Smooth muscle cell of the brain vasculature (primary cell): ENCODE results near the gene PCDHGB5.
"Not testable (repeated sequence)": the region's sequence is repeated elsewhere in the genome, so short reads cannot be mapped to it uniquely, and the experiment has no call there.

Source experiments
- DNase-seq: peaks from one replicate; pipeline ENCODE4 v3.0.0-alpha.2; 2012; ENCODE audit warnings: low read depth, low spot score

The PCDHGB5 gene

DNA sequence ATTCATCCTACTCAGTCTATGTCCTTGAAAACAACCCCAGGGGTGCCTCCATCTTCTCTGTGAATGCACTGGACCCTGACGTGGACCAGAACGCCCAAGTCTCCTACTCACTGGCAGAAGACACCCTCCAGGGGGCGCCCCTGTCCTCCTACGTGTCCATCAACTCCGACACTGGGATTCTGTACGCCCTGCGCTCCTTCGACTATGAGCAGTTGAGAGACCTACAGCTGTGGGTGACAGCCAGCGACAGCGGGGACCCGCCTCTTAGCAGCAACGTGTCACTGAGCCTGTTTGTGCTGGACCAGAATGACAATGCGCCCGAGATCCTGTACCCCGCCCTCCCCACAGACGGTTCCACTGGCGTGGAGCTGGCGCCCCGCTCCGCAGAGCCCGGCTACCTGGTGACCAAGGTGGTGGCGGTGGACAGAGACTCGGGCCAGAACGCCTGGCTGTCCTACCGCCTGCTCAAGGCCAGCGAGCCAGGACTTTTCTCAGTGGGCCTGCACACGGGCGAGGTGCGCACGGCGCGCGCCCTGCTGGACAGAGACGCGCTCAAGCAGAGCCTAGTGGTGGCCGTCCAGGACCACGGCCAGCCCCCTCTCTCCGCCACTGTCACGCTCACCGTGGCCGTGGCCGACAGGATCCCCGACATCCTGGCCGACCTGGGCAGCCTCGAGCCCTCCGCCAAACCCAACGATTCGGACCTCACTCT is 22.1 kb upstream of the PCDHGB5 start:
- not testable (repeated sequence) for DNase-seq

DNA sequence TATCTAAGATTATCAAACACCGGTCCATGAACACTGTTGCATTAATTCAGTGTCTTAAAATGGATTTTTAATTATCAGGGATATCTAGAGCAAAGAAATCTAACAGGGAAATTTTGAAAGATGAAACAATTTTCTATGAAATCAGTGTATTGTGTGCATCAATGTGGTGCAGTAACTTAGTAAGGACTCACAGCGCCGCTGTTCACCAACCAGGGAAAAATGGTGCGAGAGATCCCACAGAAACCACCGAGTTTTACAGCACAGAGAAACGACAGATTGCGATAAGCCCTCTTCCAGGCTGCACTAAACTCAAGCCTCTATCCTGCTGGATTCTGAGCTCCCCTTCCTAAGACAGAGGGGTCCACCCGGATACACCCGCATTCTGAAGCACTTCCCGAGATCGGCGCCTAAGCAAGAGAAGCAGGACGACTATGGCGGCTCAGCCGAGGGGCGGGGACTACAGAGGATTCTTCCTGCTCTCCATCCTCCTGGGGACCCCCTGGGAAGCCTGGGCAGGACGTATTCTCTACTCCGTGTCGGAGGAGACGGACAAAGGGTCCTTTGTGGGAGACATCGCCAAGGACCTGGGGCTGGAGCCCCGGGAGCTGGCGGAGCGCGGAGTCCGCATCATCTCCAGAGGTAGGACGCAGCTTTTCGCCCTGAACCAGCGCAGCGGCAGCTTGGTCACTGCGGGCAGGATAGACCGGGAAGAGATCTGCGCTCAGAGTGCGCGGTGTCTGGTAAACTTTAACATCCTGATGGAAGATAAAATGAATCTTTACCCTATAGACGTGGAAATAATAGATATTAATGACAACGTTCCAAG is 15.1 kb upstream of the PCDHGB5 start, which contains the start of gene PCDHGA7:
Gene PCDHGA7 (plus strand): TSS at position 274 of the 826 bp plus-strand sequence. CDS start 158 bp downstream, at position 432.
- DNase-seq, result no peak

DNA sequence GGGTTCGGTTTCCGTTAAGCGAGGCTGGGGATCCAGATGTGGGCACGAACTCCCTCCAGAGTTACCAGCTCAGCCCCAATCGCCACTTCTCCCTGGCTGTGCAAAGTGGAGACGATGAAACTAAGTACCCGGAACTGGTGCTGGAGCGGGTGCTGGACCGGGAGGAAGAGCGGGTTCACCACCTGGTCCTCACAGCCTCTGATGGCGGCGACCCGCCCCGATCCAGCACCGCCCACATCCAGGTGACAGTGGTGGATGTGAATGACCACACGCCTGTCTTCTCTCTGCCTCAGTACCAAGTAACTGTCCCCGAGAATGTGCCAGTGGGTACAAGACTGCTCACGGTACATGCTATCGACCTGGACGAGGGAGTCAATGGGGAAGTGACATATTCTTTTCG is 14.4 kb upstream of the PCDHGB5 start:
- no peak for DNase-seq

DNA sequence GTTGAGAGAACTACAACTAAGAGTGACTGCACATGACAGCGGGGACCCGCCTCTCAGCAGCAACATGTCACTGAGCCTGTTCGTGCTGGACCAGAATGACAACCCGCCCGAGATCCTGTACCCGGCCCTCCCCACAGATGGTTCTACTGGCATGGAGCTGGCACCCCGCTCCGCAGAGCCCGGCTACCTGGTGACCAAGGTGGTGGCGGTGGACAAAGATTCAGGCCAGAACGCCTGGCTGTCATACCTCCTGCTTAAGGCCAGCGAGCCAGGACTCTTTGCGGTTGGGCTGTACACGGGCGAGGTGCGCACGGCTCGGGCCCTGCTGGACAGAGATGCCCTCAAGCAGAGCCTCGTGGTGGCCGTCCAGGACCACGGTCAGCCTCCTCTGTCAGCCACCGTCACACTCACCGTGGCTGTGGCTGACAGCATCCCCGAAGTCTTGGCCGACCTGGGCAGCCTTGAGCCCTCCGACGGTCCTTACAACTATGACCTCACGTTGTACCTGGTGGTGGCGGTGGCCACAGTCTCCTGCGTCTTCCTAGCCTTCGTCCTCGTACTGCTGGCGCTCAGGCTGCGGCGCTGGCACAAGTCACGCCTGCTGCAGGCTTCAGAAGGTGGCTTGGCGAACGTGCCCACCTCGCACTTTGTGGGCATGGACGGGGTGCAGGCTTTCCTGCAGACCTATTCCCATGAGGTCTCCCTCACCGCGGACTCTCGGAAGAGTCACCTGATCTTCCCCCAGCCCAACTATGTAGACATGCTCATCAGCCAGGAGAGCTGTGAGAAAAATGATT is 13.1 kb upstream of the PCDHGB5 start:
- no peak for DNase-seq

DNA sequence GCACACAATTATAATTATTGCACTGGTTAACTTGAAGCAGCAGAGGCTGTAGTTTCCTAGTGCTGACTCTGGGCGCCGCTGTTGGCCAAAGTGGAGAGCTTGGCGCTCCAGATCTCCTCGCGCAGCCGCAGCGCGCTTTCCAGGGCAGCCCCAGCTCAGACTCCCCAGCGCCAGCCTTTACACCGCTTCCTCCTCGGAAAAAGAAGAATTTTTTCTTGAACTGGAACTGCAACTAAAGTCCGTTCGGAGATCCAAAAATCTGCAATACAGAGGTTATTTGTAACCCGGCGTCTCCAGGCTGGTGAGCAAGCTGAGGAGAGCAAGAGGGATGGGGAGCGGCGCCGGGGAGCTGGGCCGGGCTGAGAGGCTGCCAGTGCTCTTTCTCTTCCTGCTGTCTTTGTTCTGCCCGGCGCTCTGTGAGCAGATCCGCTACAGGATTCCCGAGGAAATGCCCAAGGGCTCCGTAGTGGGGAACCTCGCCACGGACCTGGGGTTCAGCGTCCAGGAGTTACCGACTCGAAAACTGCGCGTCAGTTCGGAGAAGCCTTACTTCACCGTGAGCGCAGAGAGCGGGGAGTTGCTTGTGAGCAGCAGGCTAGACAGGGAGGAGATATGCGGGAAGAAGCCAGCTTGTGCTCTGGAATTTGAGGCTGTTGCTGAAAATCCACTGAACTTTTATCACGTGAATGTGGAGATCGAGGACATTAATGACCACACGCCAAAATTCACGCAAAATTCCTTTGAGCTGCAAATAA is 10.0 kb upstream of the PCDHGB5 start, which contains the start of gene PCDHGB4:
Gene PCDHGB4 (plus strand): TSS at position 142 of the 755 bp plus-strand sequence. CDS start 187 bp downstream, at position 329.
- DNase-seq, result not testable (repeated sequence)

DNA sequence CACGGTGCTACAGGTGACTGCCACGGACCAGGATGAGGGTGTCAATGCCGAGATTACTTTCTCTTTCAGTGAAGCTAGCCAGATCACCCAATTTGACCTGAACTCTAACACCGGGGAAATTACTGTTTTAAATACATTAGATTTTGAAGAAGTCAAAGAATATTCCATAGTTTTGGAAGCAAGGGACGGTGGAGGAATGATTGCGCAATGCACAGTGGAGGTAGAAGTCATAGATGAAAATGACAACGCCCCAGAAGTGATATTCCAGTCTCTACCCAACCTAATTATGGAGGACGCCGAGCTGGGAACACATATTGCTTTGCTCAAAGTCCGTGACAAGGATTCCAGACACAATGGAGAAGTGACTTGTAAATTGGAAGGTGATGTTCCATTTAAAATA is 9.1 kb upstream of the PCDHGB5 start:
- DNase-seq, result no peak

DNA sequence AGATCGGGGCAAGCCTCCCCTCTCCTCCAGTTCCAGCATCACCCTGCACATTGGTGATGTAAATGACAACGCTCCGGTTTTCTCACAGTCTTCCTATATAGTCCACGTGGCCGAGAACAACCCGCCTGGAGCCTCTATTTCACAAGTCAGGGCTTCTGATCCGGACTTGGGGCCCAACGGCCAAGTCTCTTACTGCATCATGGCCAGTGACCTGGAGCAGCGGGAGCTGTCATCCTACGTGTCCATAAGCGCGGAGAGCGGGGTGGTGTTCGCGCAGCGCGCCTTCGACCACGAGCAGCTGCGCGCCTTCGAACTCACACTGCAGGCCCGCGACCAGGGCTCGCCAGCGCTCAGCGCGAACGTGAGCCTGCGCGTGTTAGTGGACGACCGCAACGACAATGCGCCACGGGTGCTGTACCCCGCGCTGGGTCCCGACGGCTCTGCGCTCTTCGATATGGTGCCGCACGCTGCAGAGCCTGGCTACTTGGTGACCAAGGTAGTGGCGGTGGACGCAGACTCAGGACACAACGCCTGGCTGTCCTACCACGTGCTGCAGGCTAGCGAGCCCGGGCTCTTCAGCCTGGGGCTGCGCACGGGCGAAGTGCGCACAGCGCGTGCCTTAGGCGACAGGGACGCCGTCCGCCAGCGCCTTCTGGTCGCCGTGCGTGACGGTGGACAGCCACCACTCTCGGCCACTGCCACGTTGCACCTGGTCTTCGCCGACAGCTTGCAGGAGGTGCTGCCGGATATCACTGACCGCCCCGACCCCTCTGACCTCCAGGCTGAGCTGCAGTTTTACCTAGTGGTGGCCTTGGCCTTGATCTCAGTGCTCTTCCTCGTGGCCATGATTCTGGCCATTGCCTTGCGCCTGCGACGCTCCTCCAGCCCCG is 8.3 kb upstream of the PCDHGB5 start:
- DNase-seq, result no peak

DNA sequence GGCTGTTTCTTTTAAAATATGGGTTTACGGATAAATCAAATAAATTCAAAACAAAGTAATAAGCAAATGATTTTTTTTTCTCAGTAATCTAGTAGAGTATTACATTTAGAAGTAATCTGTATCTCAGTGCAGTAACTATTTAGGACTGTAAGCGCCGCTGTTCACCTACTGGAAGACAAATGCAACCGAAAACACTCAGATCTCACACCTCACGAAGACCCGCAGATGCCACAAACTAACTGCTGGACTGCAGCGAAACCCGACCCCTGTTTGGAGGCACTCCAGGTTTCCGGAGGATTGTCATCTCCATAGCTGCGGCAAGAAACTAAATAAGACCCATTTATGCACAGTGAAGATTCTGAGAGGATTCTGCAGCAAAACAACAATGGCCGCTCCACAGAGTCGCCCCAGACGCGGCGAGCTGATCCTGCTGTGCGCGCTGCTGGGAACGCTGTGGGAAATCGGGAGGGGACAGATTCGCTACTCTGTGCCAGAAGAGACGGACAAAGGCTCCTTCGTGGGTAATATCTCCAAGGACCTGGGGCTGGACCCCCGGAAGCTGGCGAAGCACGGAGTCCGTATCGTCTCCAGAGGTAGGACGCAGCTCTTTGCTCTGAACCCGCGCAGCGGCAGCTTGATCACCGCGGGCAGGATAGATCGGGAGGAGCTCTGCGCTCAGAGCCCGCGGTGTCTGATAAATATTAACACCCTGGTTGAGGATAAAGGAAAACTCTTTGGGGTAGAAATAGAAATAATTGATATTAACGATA is 5.1 kb upstream of the PCDHGB5 start, which contains the start of gene PCDHGA8:
Gene PCDHGA8 (plus strand): TSS at position 205 of the 770 bp plus-strand sequence. CDS start 181 bp downstream, at position 386.
- DNase-seq, result no peak

DNA sequence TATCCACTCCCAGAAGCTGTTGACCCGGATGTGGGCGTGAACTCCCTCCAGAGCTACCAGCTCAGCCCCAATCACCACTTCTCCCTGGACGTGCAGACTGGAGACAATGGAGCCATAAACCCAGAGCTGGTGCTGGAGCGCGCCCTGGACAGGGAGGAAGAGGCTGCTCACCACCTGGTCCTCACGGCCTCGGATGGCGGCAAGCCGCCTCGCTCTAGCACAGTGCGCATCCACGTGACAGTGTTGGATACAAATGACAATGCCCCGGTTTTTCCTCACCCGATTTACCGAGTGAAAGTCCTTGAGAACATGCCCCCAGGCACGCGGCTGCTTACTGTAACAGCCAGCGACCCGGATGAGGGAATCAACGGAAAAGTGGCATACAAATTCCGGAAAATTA is 4.5 kb upstream of the PCDHGB5 start:
- no peak for DNase-seq

DNA sequence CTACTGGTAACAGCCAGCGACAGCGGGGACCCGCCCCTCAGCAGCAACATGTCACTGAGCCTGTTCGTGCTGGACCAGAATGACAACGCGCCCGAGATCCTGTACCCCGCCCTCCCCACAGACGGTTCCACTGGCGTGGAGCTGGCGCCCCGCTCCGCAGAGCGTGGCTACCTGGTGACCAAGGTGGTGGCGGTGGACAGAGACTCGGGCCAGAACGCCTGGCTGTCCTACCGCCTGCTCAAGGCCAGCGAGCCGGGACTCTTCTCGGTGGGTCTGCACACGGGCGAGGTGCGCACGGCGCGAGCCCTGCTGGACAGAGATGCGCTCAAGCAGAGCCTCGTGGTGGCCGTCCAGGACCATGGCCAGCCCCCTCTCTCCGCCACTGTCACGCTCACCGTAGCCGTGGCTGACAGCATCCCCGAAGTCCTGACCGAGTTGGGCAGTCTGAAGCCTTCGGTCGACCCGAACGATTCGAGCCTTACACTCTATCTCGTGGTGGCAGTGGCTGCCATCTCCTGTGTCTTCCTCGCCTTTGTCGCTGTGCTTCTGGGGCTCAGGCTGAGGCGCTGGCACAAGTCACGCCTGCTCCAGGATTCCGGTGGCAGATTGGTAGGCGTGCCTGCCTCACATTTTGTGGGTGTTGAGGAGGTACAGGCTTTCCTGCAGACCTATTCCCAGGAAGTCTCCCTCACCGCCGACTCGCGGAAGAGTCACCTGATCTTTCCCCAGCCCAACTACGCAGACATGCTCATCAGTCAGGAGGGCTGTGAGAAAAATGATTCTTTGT is 3.2 kb upstream of the PCDHGB5 start:
- DNase-seq, result not testable (repeated sequence)

DNA sequence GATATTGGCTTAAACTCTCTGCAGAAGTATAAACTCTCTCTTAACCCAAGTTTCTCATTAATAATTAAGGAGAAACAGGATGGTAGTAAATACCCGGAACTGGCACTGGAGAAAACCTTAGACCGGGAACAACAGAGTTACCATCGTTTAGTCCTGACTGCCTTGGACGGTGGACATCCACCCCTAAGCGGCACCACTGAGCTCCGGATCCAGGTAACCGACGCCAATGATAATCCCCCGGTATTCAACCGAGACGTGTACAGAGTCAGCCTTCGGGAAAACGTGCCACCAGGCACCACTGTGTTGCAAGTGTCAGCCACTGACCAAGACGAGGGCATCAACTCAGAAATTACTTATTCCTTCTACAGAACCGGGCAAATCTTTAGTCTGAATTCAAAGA is 861 bp downstream of the PCDHGB5 start:
- DNase-seq, result no peak

DNA sequence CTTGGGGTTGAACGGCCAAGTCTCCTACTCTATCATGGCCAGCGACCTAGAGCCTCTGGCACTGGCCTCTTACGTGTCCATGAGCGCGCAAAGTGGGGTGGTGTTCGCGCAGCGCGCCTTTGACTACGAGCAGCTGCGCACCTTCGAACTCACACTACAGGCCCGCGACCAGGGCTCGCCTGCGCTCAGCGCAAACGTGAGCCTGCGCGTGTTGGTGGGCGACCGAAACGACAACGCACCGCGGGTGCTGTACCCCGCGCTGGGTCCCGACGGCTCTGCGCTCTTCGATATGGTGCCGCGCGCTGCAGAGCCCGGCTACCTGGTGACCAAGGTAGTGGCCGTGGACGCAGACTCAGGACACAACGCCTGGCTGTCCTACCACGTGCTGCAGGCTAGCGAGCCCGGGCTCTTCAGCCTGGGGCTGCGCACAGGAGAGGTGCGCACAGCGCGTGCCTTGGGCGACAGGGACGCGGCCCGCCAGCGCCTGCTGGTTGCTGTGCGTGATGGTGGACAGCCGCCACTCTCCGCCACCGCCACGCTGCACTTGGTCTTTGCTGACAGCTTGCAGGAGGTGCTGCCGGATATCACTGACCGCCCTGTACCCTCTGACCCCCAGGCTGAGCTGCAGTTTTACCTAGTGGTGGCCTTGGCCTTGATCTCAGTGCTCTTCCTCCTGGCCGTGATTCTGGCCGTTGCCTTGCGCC is 2.0 kb downstream of the PCDHGB5 start:
- no peak for DNase-seq

DNA sequence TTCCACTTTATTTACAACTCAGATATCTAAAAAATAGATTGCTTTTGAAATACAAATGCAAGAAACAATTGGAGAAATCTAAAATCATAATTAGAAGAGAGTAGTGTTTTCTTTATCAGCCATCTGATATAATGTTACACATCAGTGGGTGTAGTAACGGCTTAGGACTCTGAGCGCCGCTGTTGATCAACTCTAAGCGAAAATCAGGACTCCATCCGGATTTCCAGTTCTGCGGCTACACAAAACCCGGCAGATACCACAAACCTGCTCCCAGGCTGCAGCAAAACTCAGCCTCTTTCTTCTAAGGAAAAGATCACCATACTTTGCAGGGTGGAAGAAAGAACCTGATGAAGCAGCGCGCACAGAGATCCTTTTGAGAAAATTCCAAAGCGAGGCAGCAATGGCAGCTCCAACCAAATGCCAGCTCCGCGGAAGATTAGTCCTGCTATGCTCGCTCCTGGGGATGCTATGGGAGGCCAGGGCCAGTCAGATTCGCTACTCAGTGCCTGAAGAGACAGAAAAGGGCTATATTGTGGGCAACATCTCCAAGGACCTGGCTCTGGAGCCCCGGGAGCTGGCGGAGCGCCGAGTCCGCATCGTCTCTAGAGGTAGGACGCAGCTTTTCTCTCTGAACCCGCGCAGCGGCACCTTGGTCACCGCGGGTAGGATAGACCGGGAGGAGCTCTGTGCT is 5.0 kb downstream of the PCDHGB5 start, which contains the start of gene PCDHGA9:
Gene PCDHGA9 (plus strand): TSS at position 226 of the 691 bp plus-strand sequence. CDS start 175 bp downstream, at position 401.
- no peak for DNase-seq

DNA sequence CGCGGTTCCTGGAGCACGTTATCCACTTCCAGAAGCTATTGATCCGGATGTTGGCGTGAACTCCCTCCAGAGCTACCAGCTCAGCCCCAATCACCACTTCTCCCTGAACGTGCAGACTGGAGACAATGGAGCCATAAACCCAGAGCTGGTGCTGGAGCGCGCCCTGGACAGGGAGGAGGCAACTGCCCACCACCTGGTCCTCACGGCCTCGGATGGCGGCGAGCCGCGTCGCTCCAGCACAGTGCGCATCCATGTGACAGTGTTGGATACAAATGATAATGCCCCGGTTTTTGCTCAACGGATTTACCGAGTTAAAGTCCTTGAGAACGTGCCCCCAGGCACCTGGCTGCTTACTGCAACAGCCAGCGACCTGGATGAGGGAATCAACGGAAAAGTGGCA is 5.6 kb downstream of the PCDHGB5 start:
- no peak for DNase-seq

DNA sequence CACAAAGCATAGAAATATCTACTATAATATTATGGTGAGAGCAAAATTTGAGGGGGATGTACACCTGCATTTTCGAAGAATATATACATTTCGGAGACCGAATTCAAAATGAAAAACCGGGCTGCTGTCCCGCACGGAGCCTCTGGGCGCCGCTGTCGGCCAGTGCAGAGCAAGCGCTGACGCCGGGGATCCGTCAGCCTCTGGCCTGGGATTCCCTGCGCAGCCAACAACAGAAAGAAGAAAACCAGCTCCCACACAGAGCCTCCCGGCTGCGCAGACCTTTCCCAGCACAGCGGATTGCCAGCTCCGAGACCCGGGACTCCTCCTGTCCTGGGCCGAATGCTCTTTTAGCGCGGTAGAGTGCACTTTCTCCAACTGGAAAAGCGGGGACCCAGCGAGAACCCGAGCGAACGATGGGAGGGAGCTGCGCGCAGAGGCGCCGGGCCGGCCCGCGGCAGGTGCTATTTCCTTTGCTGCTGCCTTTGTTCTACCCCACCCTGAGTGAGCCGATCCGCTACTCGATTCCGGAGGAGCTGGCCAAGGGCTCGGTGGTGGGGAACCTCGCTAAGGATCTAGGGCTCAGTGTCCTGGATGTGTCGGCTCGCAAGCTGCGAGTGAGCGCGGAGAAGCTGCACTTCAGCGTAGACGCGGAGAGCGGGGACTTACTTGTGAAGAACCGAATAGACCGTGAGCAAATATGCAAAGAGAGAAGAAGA is 10.2 kb downstream of the PCDHGB5 start, which contains the start of gene PCDHGB6:
Gene PCDHGB6 (plus strand): TSS at position 232 of the 716 bp plus-strand sequence. CDS start 182 bp downstream, at position 414.
- not testable (repeated sequence) for DNase-seq
